Islet precursor cell (in vitro differentiated cells): ENCODE results near the gene SPON1.

Experiments
- DNase-seq: peaks from one replicate; pipeline ENCODE4 v3.0.0-alpha.2; 2018

SPON1 gene

GRCh38 chr11:13944911-13945425 is 17.6 kb upstream of the SPON1 start:
- DNase-seq = peak; percentile 37

- peak; percentile 5 for DNase-seq
Observed at GRCh38 chr11:13947379-13947778, 15.1 kb upstream of the SPON1 start.

GRCh38 chr11:13949876-13950275 is 12.6 kb upstream of the SPON1 start:
- peak; percentile 7 for DNase-seq

GRCh38 chr11:13952221-13952620 is 10.3 kb upstream of the SPON1 start:
- DNase-seq = peak; percentile 12

GRCh38 chr11:13952668-13953067 is 9.9 kb upstream of the SPON1 start:
- DNase-seq = no peak

- DNase-seq = peak; percentile 12
Observed at GRCh38 chr11:13954591-13954990, 7.9 kb upstream of the SPON1 start.

GRCh38 chr11:13955971-13956421 is 6.5 kb upstream of the SPON1 start:
- DNase-seq = peak; percentile 64

- no peak for DNase-seq
Observed at GRCh38 chr11:13956988-13957387, 5.5 kb upstream of the SPON1 start.

GRCh38 chr11:13958641-13959400 is 3.7 kb upstream of the SPON1 start:
- peak; percentile 45 for DNase-seq

- no peak for DNase-seq
Observed at GRCh38 chr11:13962198-13962561, 343 bp upstream of the SPON1 start.

- peak; percentile 74 for DNase-seq
Observed at GRCh38 chr11:13963169-13963948, 836 bp downstream of the SPON1 start.

GRCh38 chr11:13963949-13964770 is 1.6 kb downstream of the SPON1 start:
- peak; percentile 70 for DNase-seq

- no peak for DNase-seq
Observed at GRCh38 chr11:13964771-13965074, 2.2 kb downstream of the SPON1 start.

- no peak for DNase-seq
Observed at GRCh38 chr11:13965337-13965736, 2.8 kb downstream of the SPON1 start.

- DNase-seq = no peak
Observed at GRCh38 chr11:13966013-13966412, 3.5 kb downstream of the SPON1 start.

GRCh38 chr11:13966486-13966885 is 4.0 kb downstream of the SPON1 start:
- DNase-seq = peak; percentile 26

GRCh38 chr11:13970986-13971385 is 8.5 kb downstream of the SPON1 start:
- DNase-seq = peak; percentile 71

GRCh38 chr11:13972043-13972910 is 9.8 kb downstream of the SPON1 start:
- no peak for DNase-seq

- DNase-seq = no peak
Observed at GRCh38 chr11:13972944-13973343, 10.4 kb downstream of the SPON1 start.

GRCh38 chr11:13974631-13975030 is 12.1 kb downstream of the SPON1 start:
- no peak for DNase-seq

- no peak for DNase-seq
Observed at GRCh38 chr11:13983081-13983751, 20.7 kb downstream of the SPON1 start.
